D341Med (cell line): ENCODE measurements around the gene HRC.
"Not testable (repeated sequence)": the region's sequence is repeated elsewhere in the genome, so short reads cannot be mapped to it uniquely, and the experiment has no call there.

ENCODE experiments used
- DNase-seq: peaks from one replicate; pipeline ENCODE4 v3.0.0; 2012; ENCODE audit warnings: low spot score

The HRC gene, protein sequence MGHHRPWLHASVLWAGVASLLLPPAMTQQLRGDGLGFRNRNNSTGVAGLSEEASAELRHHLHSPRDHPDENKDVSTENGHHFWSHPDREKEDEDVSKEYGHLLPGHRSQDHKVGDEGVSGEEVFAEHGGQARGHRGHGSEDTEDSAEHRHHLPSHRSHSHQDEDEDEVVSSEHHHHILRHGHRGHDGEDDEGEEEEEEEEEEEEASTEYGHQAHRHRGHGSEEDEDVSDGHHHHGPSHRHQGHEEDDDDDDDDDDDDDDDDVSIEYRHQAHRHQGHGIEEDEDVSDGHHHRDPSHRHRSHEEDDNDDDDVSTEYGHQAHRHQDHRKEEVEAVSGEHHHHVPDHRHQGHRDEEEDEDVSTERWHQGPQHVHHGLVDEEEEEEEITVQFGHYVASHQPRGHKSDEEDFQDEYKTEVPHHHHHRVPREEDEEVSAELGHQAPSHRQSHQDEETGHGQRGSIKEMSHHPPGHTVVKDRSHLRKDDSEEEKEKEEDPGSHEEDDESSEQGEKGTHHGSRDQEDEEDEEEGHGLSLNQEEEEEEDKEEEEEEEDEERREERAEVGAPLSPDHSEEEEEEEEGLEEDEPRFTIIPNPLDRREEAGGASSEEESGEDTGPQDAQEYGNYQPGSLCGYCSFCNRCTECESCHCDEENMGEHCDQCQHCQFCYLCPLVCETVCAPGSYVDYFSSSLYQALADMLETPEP

DNA sequence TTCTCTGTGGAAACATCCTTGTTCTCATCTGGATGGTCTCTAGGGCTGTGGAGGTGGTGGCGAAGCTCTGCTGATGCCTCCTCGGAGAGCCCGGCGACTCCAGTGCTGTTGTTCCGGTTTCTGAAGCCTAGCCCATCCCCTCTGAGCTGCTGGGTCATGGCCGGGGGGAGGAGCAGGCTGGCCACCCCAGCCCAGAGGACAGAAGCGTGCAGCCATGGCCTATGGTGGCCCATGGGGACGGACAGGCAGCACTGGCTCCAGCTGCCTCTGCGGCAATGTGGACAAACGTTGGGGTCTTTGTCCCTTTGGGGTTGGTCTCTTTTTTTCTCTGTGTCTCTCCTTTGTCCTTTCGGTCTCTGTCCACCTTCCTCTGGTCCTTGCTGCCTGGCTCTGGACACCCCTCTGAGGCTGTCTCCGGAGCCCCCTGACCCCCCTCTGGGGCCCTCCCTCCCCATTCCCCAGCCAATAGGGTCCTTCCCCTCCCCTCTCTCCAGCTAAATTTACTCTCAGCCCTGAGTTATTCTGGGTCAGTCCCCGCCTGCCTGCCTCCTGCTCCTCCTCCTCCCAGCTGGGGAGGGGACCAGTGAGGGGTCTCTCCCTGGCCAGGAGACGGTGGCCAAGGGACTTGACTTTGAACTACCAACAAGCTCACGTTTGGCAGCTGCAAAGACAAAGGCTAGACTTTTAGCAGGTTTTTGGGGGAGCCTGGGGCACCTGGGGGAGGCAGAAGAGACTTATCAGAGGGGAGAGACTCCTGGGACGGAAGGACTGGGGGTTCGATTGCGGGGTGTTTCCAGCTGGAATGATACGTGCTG lies at the start of gene HRC:
Gene HRC (minus strand): TSS at position 392 of the 815 bp plus-strand sequence. CDS start 159 bp downstream, at position 233.
- no peak for DNase-seq

GRCh38 chr19:49201042-49201441 lies 45.8 kb upstream of the HRC start:
- no peak for DNase-seq

- peak; percentile 67 for DNase-seq
These were observed 45.2 kb upstream of the HRC start for GRCh38 chr19:49200238-49200862.

DNA sequence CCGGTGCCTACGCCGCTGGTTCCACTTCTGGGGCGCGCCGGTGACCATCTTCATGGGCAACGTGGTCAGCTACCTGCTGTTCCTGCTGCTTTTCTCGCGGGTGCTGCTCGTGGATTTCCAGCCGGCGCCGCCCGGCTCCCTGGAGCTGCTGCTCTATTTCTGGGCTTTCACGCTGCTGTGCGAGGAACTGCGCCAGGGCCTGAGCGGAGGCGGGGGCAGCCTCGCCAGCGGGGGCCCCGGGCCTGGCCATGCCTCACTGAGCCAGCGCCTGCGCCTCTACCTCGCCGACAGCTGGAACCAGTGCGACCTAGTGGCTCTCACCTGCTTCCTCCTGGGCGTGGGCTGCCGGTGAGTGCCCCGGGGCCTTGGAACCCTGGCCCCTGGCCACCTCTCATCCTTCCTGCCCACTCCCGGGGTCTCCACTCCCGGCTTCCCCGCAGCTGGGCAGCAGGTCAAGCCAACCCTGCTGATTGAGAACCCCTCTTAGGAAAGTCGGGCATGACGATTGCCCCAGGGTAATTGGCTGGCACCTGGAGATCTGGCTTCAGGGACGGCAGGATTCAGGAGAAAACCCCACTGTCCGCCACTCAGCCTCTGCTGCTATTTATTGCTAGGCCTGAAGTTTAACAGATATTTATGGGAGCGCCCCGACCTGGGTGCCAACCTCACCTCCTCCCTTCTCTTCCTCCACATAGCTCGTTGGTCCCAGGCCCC lies 41.5 kb upstream of the HRC start:
- no peak for DNase-seq

- no peak for DNase-seq
These were observed 39.2 kb upstream of the HRC start for GRCh38 chr19:49194408-49194807.

DNA sequence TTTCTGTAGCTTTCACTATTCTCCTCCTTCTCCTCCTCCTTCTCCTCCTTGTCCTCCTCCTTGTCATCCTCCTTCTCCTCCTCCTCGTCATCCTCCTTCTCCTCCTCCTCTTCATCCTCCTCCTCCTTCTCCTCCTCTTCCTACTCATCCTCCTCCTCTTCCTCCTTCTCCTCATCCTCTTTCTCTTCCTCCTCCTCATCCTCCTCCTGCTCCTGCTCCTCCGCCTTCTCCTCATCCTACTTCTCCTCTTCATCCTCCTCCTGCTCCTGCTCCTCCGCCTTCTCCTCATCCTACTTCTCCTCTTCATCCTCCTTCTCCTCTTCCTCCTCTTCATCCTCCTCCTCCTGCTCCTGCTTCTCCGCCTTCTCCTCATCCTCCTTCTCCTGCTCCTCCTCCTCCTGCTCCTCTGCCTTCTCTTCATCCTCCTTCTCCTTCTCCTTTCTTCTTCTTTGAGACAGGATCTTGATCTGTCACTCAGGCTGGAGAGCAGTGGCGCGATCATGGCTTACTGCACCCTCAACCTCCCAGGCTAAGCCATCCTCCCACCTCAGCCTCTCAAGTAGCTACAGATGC lies 38.7 kb upstream of the HRC start:
- no peak for DNase-seq

DNA sequence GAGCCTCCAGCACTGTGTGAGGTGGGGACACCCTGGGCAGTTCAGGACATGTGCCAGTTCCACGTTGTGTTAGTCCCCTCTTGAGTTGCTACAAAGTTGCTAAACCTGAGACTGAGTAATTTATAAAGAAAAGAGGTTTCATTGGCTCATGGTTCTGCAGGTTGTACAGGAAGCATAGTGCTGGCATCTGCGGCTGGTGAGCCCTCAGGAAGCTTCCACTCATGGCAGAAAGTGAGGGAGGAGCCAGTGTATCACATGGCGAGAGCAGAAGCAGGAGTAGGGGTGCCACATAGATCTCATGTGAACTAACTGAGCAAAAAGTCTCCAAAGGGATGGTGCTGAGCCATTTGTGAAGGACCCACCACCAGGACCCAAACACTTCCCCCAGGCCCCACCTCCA lies 35.6 kb upstream of the HRC start:
- no peak for DNase-seq

DNA sequence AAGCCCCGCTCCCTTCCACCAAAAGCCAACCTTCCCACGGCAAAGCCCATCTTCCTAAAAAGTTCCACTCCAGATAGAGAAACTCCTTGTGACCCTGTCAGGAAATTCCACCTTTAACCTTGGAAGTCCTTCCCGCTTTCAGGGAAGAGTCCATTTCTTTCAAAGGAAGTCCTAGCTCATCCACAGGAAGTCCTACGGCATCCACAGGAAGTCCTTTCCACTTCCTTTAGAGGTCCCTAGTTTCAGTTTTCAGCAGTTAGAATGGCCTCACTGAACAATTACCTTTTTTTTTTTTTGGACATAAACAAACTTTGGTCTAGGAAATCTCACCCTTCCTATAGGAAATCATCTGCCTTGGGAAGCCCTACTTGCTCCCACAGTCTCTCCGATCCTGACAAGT lies 34.1 kb upstream of the HRC start:
- no peak for DNase-seq

- no peak for DNase-seq
These were observed 33.5 kb upstream of the HRC start for GRCh38 chr19:49188626-49189200.

GRCh38 chr19:49186108-49186507 lies 30.9 kb upstream of the HRC start:
- no peak for DNase-seq

- DNase-seq, result peak; percentile 38
These were observed 27.7 kb upstream of the HRC start for GRCh38 chr19:49182848-49183375.

- DNase-seq, result not testable (repeated sequence)
These were observed 27.0 kb upstream of the HRC start for GRCh38 chr19:49182010-49182847.

DNA sequence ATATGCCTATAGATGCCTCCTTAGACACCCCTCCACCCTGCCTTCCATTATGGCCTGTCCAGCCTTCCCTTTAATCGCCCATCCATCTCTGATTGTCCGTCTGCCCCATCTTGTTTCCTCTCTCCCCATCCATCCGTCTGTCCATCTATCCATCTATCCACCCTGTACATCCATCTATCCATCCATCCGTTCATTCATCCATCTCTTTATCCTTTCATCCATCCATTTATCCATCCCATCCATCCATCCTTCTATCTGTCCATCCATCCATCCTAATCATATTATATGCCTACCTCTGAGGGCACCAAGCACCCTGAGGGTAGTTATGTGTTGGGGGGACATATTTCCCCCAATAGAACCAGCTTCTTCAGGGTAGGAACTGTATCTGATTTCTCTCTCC lies 25.5 kb upstream of the HRC start:
- DNase-seq, result no peak

GRCh38 chr19:49173198-49173597 lies 18.0 kb upstream of the HRC start:
- no peak for DNase-seq

GRCh38 chr19:49168421-49168820 lies 13.2 kb upstream of the HRC start:
- no peak for DNase-seq

GRCh38 chr19:49167857-49168409 lies 12.7 kb upstream of the HRC start:
- no peak for DNase-seq

DNA sequence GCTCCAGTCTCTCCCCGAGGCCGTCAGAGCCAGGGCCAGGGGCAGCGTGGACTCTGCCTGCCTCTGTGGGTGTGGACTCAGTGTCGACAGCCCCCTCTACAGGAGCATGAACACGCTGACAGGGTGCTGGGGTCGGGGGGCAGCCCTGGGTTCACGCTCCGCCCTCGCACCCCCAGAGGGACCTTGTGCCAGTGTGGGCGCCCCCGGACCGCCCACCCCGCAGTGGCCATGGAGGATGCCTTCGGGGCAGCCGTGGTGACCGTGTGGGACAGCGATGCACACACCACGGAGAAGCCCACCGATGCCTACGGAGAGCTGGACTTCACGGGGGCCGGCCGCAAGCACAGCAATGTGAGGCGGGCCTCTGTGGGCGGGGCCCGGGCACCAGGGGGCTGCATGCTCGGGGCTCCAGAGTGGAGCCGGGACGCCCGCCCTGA lies 10.7 kb upstream of the HRC start:
- peak; percentile 26 for DNase-seq

DNA sequence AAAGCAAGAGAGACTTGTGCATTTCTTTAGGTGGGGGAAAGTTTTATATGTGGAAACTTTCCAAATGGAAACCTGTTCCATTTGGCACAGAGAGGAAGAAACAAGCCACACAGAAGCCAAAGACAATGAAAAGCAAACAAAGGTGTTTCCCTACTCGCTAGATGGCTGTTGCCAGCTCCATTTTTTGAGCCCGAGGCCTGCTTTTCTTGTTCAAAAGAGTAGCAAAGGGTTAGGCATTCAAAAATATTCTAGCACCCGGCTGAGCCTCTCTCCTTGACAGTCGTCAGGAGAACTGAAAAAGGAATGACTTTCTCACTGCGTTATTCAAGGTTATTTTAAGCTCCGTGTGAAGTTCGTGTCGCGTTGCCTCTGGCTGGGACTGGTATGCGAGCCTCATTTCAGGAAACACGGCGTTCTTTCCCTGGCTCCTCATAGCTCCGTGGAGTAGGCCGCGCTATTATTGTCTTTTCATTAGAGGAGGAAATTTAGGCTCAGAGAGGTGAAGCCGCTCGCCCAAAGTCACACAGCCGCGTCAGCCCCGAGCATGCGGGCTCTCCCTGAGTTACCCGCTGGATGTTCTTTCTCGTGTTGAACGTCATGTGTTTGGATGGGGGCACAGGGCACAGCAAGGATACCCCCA lies 10.0 kb upstream of the HRC start:
- DNase-seq, result no peak

GRCh38 chr19:49161987-49162386 lies 6.8 kb upstream of the HRC start:
- no peak for DNase-seq
